ENCODE results near the gene GTF2H4.

The GTF2H4 gene

GRCh38 chr6:30962716-30963115 lies 54.7 kb downstream of the GTF2H4 start:
- no peak for DNase-seq

DNA sequence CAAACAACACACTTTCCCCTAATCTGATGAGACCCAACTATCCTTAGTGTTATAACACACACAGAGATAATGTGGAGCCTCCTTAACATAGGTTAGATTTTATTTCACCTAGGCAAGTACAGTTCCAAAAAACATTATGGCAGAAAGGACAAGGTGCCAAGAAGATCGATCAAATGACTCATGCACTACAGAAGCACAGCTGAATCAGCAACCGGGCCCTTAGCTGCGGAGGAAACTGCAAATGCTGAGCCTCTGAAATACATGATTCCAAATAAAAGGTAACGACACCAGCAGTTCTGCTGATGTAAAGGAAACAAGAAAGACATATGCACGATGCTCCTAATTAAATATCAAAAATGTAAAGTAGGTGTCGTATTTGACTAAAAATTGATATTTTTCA lies 55.6 kb downstream of the GTF2H4 start:
- no peak for DNase-seq
